Measurements from ENCODE around the gene ARID3A.

The ARID3A gene

DNA sequence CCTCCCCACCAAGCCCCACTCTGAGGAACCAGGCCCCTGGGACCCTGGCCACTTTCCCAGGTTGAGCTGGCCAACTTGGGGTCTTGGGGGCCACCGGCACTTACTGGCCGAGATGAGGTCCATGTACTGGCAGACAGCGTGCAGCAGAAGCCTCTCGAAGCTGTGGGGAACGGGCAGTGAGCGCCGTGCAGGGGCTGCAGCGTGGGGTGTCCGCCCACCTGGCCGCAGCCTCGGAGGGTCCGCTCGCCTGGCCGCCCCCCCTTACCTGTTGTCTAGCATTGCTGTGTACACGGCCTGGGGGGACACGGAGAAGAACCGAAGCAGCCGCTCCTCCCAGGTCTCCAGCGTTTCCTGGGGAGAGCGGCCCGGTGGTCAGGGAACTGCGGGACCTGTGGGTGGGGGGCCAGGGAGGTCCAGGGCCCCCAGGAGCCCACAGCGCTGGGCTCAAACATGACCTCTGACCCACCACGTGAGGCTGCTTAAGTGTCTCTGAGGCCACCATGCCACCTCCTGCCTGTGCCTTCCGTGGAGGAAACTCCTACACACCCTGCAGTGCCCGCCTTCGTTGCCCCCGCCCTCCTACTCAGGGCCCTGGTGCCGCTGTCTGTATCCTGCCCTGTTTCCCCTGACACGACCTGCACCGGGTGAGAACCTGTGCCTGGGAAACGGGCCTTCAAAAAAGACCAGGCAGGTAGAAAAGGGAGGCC is 26.3 kb upstream of the ARID3A start:
- Histone ChIP-seq H3K4me1 (ENCODE audit: insufficient read depth, low read length) (no peaks in the 10 kb centered on the region; the same call in 1 of the 2 replicates), H3K36me3 (ENCODE audit: insufficient read depth, low read length) (no peaks in the 10 kb centered on the region), H3K9ac (ENCODE audit: low read depth, low read length) (no peak overlapping the region), H3K9me3 (ENCODE audit: control insufficient read depth, insufficient read depth, low read length) (no peaks in the 10 kb centered on the region)

- H3K36me3 ChIP-seq (ENCODE audit: insufficient read depth, low read length): no peaks in the 10 kb centered on the region
- H3K9me3 ChIP-seq (ENCODE audit: control insufficient read depth, insufficient read depth, low read length): no peaks in the 10 kb centered on the region
- no peaks in the 10 kb centered on the region; the same call in 1 of the 2 replicates for H3K4me1 ChIP-seq (ENCODE audit: insufficient read depth, low read length)
- no peak overlapping the region for H3K9ac ChIP-seq (ENCODE audit: low read depth, low read length)
Measured at GRCh38 chr19:900043-900301, 25.9 kb upstream of the ARID3A start.

DNA sequence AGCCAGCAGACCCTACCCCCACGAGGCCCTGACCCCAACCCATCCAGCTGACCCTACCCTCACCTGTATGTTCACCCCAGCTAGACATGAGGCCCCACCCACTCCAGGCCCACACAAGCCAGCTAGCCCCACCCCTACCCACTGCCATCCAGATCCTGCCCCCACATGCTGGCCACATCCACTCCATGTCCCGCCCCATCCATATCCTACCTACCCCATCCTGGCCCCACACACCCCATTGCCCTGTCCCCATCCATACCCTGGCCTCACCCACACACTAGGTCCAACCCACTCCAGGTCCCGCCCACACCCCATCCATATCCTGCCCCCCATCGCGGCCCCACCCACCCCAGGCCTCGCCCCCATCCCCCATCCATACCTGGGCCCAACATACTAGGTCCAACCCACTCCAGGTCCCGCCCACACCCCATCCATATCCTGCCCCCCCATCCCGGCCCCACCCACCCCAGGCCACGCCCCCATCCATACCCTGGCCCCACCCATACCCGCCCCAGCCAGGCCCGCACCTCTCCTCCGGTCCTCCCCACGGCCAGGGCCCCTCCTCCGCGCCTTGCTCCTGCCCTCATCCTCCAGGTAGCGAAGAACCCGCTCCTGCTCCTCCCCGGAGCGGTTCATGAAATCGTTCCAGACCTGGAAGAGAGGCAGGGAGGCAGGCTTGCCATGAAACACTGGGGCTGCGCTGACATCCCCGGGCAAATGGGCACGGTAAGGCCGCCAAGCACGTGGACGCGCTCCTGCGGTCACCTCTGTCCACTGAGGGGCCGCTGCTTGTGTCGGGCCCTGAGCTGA is 25.3 kb upstream of the ARID3A start:
- no peaks in the 10 kb centered on the region for H3K36me3 ChIP-seq (ENCODE audit: insufficient read depth, low read length)
- H3K9ac ChIP-seq (ENCODE audit: low read depth, low read length): no peak overlapping the region
- no peaks in the 10 kb centered on the region; the same call in 1 of the 2 replicates for H3K4me1 ChIP-seq (ENCODE audit: insufficient read depth, low read length)
- H3K9me3 ChIP-seq (ENCODE audit: control insufficient read depth, insufficient read depth, low read length): no peaks in the 10 kb centered on the region

DNA sequence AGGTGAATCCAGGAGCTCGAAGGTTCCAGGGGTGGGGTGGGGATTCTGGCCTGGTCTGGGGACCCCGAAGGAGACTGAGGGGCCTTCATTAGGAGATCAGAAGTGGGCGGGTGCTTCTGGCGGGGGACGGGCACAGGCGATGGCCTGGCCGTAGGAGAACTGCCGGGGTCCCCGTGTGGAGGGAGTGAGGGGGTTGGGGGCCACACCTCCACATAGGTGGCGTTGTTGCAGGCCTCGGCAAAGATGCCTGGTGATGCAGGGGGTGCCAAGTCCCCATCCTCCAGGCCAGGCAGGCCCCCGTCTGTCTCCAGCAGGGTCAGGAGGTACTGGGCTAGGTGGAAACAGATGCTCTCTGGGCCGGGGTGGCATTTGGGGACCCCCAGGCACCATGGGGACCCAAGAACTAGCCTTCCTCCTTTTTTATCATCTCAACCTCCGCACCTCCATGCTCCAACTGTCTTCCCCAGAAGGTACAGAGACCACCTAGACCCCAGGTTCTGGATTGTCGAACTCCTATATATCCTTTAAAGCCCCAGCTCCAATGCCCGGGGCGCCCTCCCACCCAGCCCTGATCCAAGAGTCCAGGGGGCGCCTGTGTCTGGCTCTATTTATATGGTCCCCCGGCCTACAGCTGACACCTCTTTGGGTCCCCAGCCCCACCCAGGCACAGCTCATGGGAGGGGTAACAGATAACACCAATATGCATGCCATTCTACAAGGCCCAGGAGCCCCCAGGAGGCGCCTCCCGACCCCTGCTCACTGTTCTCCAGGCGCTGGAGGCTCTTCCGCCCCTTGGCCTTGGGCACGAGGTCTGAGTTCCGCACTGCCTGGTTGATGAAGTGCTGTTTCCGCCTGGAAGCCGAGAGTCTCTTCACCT is 24.4 kb upstream of the ARID3A start:
- Histone ChIP-seq H3K9me3 (ENCODE audit: control insufficient read depth, insufficient read depth, low read length) (no peaks in the 10 kb centered on the region), H3K4me1 (ENCODE audit: insufficient read depth, low read length) (no peaks in the 10 kb centered on the region; the same call in 1 of the 2 replicates), H3K36me3 (ENCODE audit: insufficient read depth, low read length) (no peaks in the 10 kb centered on the region), H3K9ac (ENCODE audit: low read depth, low read length) (no peak overlapping the region)

- no peak overlapping the region for H3K9ac ChIP-seq (ENCODE audit: low read depth, low read length)
- no peaks in the 10 kb centered on the region for H3K9me3 ChIP-seq (ENCODE audit: control insufficient read depth, insufficient read depth, low read length)
- H3K4me1 ChIP-seq (ENCODE audit: insufficient read depth, low read length): no peaks in the 10 kb centered on the region; the same call in 1 of the 2 replicates
- no peaks in the 10 kb centered on the region for H3K36me3 ChIP-seq (ENCODE audit: insufficient read depth, low read length)
Measured at GRCh38 chr19:902093-902370, 23.8 kb upstream of the ARID3A start.

GRCh38 chr19:902446-903226 is 23.2 kb upstream of the ARID3A start:
- H3K9ac ChIP-seq (ENCODE audit: low read depth, low read length): no peak overlapping the region

GRCh38 chr19:903266-903797 is 22.5 kb upstream of the ARID3A start:
- H3K36me3 ChIP-seq (ENCODE audit: insufficient read depth, low read length): no peaks in the 10 kb centered on the region
- no peaks in the 10 kb centered on the region for H3K9me3 ChIP-seq (ENCODE audit: control insufficient read depth, insufficient read depth, low read length)
- H3K9ac ChIP-seq (ENCODE audit: low read depth, low read length): no peak overlapping the region
- no peaks in the 10 kb centered on the region; the same call in 1 of the 2 replicates for H3K4me1 ChIP-seq (ENCODE audit: insufficient read depth, low read length)

More at GRCh38 chr19:902446-903226, 23.2 kb upstream of the ARID3A start:
- H3K4me1 ChIP-seq (ENCODE audit: insufficient read depth, low read length): no peaks in the 10 kb centered on the region; the same call in 1 of the 2 replicates
- no peaks in the 10 kb centered on the region for H3K9me3 ChIP-seq (ENCODE audit: control insufficient read depth, insufficient read depth, low read length)
- H3K36me3 ChIP-seq (ENCODE audit: insufficient read depth, low read length): no peaks in the 10 kb centered on the region

DNA sequence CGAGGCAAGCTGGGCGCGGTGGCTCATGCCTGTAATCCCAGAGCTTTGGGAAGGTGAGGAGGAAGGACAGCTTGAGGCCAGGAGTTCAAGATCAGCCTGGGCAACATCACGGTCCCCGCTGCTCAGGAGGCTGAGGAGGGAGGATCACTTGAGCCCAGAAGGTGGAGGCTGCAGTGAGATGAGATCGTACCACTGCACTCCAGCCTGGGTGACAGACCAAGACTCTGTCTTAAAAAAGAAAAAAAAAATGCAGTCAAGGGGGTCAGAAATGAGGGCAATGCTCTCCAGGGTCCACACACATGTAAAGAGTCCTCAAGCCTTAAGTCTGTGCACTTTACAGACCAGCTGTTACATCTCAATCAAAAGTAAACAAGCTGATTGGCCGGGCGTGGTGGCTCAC is 21.3 kb upstream of the ARID3A start:
- Histone ChIP-seq H3K9me3 (ENCODE audit: control insufficient read depth, insufficient read depth, low read length) (no peaks in the 10 kb centered on the region), H3K36me3 (ENCODE audit: insufficient read depth, low read length) (no peaks in the 10 kb centered on the region), H3K9ac (ENCODE audit: low read depth, low read length) (no peak overlapping the region), H3K4me1 (ENCODE audit: insufficient read depth, low read length) (peaks cover 5% of the 10 kb centered on the region; the same call in 1 of the 2 replicates)

DNA sequence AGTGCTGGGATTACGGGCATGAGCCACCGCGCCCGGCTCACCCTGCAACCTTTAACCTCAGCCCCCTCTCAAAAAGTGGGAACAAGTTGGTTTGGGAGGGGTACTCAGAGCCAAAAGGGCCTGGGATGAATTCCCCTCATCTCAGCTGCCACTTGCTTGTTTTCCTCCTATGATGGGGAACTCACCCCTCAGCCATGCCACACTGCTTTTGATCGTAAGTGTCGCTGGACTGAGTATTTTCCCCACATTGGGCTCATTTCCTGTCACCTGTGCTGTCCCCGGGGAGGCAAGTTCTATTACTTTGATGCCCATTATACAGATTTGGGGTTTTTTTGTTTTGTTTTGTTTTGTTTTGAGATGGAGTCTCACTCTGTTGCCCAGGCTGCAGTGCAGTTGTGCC is 19.4 kb upstream of the ARID3A start:
- peaks cover 5% of the 10 kb centered on the region; the same call in 1 of the 2 replicates for H3K4me1 ChIP-seq (ENCODE audit: insufficient read depth, low read length)
- no peak overlapping the region for H3K9ac ChIP-seq (ENCODE audit: low read depth, low read length)
- no peaks in the 10 kb centered on the region for H3K36me3 ChIP-seq (ENCODE audit: insufficient read depth, low read length)
- H3K9me3 ChIP-seq (ENCODE audit: control insufficient read depth, insufficient read depth, low read length): no peaks in the 10 kb centered on the region

DNA sequence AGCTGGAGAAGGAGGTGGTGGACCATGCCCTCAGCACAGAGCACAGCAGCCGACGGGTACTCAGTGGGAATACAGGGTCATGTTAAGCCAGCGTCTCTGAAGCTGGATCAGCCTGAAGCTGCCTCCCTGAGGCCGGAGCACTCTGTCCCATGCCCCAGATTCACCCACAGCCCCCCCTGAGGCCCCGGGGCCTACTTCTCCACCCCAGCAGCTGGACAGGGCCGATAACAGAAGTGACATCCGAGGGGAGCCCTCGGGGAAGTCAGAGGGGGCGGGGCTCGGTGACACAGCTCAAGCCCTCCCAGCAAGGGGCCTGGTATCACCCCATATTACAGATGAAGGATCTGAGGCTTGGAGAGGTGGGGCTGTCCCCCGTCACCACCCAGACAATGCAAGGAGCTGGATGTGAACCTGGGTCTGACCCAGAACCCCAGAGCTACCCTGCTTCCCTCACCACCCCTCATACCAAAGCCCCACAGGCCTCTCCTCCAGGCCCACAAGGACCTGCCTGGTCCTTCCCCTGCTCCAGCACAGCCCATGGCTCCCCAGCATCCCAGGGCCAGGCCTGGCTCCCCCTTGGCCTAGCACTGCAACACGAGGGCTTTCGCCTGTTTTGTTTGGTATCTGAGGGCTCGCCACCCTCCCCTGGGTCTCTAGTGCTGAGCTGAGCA is 18.5 kb upstream of the ARID3A start:
- H3K36me3 ChIP-seq (ENCODE audit: insufficient read depth, low read length): no peaks in the 10 kb centered on the region
- H3K9ac ChIP-seq (ENCODE audit: low read depth, low read length): no peak overlapping the region
- H3K9me3 ChIP-seq (ENCODE audit: control insufficient read depth, insufficient read depth, low read length): no peaks in the 10 kb centered on the region
- peaks cover 5% of the 10 kb centered on the region; the same call in 1 of the 2 replicates for H3K4me1 ChIP-seq (ENCODE audit: insufficient read depth, low read length)

DNA sequence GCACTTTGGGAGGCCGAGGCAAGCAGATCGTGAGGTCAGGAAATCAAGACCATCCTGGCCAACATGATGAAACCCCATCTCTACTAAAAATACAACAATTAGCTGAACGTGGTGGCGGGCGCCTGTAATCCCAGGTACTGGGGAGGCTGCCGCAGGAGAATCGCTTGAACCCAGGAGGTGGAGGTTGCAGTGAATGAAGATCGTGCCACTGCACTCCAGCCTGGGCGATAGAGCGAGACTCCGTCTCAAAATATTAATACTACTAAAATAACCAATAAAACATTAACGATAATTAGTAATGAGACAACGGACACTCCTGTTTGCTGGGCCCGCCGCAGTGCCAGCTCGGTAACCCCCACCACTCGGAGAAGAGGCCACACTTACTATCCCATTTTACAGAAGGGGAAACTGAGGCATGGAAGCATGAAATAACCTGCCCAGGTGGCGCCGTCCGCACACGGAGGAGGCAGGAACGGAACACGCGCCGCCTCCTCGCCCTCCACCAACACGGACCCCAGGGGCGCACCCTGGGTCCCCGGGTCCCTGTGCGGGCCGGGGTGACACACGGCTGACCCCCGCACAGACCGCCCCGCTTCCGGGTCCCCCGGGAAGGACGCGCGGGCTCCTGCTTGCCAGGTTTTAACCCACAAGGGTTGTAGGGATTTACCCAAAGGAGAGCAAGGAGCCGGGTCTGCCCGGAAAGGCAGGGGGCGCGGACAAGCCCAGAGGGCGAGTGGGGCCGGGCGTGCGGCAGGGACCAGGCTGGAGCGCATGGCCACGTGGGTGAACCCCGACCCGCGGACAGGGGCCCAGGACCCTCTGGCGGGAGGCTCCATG is 14.4 kb upstream of the ARID3A start:
- peaks cover 5% of the 10 kb centered on the region; the same call in 1 of the 2 replicates for H3K4me1 ChIP-seq (ENCODE audit: insufficient read depth, low read length)
- peak overlapping the region; percentile 44; the same call in 1 of the 2 replicates for H3K9ac ChIP-seq (ENCODE audit: low read depth, low read length)
- no peaks in the 10 kb centered on the region for H3K36me3 ChIP-seq (ENCODE audit: insufficient read depth, low read length)
- H3K9me3 ChIP-seq (ENCODE audit: control insufficient read depth, insufficient read depth, low read length): no peaks in the 10 kb centered on the region

GRCh38 chr19:912181-913079 is 13.4 kb upstream of the ARID3A start:
- Histone ChIP-seq H3K9ac (ENCODE audit: low read depth, low read length) (peak overlapping the region; percentile 72; the same call in 1 of the 2 replicates), H3K36me3 (ENCODE audit: insufficient read depth, low read length) (no peaks in the 10 kb centered on the region), H3K4me1 (ENCODE audit: insufficient read depth, low read length) (peaks cover 5% of the 10 kb centered on the region; the same call in 1 of the 2 replicates), H3K9me3 (ENCODE audit: control insufficient read depth, insufficient read depth, low read length) (no peaks in the 10 kb centered on the region)
